ENCODE results near the gene TPRN.
A peak's percentile ranks its signal among the peaks of the same experiment; 100 is the strongest.

The TPRN gene

DNA sequence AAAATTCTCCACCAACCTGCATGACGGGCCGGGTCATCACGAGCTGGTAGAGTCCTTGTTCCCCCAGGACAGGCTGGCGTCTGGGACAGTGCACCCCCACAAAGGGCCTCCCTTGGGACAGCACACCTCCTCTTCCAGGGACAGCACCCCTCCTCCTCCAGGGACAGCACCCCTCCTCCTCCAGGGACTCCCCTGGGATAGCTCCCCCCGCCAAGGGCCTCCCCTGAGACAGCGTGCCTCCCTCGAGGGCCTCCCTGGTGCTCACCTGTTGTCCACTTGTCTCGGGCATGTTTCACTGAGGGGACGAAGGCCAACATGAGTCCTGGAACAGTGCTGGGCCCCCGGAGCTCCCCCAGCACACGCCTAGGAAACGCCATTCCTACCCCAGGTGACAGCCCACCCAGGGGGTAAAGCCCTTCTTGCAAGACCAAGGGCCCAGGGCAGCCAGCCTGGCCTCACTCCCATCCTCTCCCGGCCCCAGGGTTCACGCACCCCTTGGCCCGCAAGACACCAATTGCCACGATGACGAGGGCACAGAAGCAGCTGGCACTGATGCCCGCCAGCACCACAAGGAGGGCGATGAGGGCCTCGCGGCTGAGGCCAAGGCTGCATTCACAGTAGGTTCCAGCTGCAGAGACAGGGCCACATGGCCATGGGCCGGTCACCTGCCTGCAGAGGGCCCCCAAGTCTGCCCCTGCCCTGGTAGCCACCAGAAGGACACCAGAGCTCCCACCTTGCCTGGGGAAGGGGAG is 29.2 kb downstream of the TPRN start:
- Mint-ChIP-seq H3K27ac (no peak overlapping the region), H3K4me3 (no peak overlapping the region), H3K4me1 (ENCODE audit: low read depth) (no peaks in the 10 kb centered on the region), H3K9me3 (ENCODE audit: low read depth) (no peaks in the 10 kb centered on the region), H3K27me3 (peaks cover 3% of the 10 kb centered on the region), H3K36me3 (no peaks in the 10 kb centered on the region)

DNA sequence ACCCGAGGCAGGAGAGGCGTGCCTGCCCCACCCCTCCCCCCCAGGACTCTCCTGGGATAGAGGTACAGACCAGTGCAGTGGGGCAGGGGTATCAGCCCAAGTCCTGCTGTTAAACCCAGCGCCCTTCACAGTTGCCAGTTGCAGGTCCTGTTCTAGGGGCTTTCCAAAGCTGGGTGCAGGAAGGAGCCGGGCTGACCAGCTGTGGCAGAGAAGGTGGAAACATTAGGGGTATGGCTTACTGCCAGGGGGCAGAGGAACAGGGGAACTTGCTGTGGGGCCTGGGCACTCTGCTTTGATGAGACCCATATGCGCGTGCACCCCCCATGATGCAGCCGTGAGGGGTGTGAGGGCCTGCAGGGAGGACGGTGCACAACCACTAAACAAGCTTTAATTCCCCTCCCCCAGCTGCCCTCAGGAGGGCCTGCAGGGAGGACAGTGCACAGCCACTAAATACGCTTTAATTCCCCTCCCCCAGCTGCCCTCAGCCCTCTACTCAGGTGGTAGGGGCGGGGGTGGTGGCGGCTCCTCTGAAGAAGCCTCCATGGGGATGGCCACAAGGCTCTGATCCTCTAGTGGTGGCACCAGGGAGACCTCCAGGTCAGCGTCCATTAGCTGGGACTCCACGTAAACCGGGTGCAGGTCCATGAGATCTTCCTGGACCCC is 29.9 kb downstream of the TPRN start:
- Mint-ChIP-seq H3K4me3 (no peak overlapping the region), H3K4me1 (ENCODE audit: low read depth) (no peaks in the 10 kb centered on the region)

DNA sequence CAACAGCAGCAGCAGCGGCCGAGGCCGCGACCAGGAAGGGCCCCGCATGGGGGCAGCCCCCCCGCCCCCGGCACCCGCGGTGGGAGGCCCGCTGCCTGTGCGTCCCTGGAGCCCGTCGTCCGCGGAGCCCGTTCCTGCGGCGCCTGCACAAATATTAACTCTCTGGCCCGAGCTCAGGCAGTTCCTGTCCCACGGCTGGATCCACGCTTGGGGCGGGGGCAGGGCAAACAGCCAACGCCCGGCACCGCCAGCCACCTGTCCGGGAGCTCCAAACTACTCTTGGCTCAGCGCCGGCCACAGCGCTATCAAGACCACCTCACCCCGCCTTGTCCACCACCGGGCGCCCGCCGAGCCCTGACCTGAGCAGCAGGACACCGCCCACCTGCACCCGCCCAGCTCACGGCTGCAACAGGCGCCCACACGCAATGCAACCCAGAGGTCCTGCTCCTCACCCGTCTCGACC is 30.6 kb downstream of the TPRN start, which contains the start of gene LRRC26:
Gene LRRC26 (minus strand): TSS at position 156 of the 463 bp plus-strand sequence. CDS start 108 bp downstream, at position 48.
- Mint-ChIP-seq H3K4me3 (no peak within 1 kb of the TSS), H3K27ac (no peak within 1 kb of the TSS), H3K4me1 (ENCODE audit: low read depth) (no peaks in the 10 kb centered on the region), H3K9me3 (ENCODE audit: low read depth) (no peaks in the 10 kb centered on the region), H3K36me3 (no peaks in the 10 kb centered on the region), H3K27me3 (peaks cover 3% of the 10 kb centered on the region)

More for the DNA sequence above, 29.9 kb downstream of the TPRN start:
- H3K27ac Mint-ChIP-seq = no peak overlapping the region
- H3K36me3 Mint-ChIP-seq = no peaks in the 10 kb centered on the region
- H3K27me3 Mint-ChIP-seq = peaks cover 3% of the 10 kb centered on the region
- no peaks in the 10 kb centered on the region for H3K9me3 Mint-ChIP-seq (ENCODE audit: low read depth)

DNA sequence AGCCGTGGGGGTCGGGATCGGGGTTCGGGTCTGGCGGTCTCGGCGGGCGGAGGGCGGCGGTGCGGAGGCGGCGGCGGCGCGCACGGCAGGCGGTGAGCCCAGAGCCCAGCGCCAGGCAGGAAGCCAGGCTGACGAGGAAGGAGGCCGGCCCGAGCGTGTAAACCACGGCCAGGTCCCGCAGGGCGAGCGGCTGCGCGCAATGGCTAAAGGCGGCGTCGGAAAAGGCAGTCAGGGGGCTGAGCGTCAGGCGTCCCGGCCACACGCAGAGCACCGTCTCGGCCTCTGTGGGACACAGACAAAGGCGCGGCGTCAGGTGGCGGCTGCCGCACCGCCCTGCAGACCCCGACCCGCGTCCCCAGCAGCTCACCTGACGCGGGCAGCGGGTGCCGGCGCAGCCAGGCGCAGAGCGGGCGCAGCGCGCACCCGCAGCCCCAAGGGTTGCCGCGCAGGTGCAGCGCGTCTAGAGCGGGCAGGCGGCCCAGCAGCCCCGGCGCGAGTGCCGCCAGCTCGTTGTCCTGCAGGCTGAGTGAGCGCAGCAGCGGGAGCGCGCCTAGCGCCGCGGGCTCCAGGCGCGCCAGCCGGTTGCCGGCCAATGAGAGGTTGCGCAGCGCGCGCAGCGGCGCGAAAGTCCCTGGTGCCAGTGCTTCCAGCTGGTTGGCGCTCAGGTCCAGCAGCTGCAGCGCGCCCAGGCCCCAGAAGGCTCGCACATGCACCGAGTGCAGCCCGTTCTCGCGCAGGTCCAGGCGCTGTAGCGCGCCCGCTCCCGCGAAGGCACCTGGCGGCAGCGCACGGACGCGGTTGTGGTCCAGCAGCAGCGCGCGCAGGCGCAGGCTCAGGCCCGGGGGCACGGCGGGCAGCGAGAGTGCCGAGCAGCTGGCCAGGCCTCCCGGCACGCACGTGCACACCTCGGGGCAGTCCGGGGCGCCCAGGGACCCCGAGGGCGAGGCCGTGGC is 31.4 kb downstream of the TPRN start:
- Mint-ChIP-seq H3K36me3 (no peaks in the 10 kb centered on the region), H3K4me1 (ENCODE audit: low read depth) (no peaks in the 10 kb centered on the region), H3K9me3 (ENCODE audit: low read depth) (no peaks in the 10 kb centered on the region), H3K27me3 (peaks cover 4% of the 10 kb centered on the region), H3K4me3 (peak overlapping the region; percentile 23), H3K27ac (no peak overlapping the region)

DNA sequence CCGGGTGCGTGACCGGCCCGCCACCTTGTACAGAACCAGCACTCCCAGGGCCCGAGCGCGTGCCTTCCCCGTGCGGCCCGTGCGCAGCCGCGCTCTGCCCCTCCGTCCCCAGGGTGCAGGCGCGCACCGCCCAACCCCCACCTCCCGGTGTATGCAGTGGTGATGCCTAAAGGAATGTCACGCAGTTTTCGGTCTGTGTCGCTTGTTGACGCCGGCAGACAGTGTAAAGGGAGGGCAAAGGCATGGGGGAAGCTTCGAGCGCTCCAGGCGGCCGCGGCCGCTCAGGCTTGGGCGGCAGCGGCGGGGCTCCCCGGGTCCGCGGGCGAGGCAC is 32.0 kb downstream of the TPRN start:
- H3K36me3 Mint-ChIP-seq = no peaks in the 10 kb centered on the region
- H3K27ac Mint-ChIP-seq = no peak overlapping the region

DNA sequence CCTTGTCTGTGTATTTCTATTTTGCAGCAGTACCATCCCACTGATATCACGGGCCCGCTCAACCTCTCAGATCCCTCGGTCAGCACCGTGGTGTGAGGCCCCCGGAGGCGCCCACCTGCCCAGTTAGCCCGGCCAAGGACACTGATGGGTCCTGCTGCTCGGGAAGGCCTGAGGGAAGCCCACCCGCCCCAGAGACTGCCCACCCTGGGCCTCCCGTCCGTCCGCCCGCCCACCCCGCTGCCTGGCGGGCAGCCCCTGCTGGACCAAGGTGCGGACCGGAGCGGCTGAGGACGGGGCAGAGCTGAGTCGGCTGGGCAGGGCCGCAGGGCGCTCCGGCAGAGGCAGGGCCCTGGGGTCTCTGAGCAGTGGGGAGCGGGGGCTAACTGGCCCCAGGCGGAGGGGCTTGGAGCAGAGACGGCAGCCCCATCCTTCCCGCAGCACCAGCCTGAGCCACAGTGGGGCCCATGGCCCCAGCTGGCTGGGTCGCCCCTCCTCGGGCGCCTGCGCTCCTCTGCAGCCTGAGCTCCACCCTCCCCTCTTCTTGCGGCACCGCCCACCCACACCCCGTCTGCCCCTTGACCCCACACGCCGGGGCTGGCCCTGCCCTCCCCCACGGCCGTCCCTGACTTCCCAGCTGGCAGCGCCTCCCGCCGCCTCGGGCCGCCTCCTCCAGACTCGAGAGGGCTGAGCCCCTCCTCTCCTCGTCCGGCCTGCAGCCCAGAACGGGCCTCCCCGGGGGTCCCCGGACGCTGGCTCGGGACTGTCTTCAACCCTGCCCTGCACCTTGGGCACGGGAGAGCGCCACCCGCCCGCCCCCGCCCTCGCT is 32.6 kb downstream of the TPRN start:
- no peaks in the 10 kb centered on the region for H3K9me3 Mint-ChIP-seq (ENCODE audit: low read depth)
- peaks cover 8% of the 10 kb centered on the region for H3K27me3 Mint-ChIP-seq
- H3K27ac Mint-ChIP-seq = no peak overlapping the region
- H3K4me1 Mint-ChIP-seq (ENCODE audit: low read depth) = no peaks in the 10 kb centered on the region
- H3K36me3 Mint-ChIP-seq = no peaks in the 10 kb centered on the region
- H3K4me3 Mint-ChIP-seq = no peak overlapping the region

More for the DNA sequence above, 32.0 kb downstream of the TPRN start:
- Mint-ChIP-seq H3K27me3 (peaks cover 6% of the 10 kb centered on the region), H3K9me3 (ENCODE audit: low read depth) (no peaks in the 10 kb centered on the region), H3K4me3 (peak overlapping the region; percentile 23), H3K4me1 (ENCODE audit: low read depth) (no peaks in the 10 kb centered on the region)

DNA sequence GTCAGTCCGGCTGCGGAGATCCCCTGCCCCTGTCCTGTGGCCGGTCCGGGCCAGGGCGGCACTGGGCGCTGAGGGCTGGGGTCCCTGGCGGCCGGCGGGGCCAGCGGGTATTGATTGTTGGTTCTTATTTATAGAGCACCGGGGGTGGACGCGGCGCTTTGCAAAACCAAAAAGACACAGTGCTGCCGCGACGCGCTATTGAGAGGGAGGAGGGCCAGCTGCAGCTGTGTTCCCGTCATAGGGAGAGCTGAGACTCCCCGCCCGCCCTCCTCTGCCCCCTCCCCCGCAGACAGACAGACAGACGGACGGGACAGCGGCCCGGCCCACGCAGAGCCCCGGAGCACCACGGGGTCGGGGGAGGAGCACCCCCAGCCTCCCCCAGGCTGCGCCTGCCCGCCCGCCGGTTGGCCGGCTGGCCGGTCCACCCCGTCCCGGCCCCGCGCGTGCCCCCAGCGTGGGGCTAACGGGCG is 33.2 kb downstream of the TPRN start:
- no peaks in the 10 kb centered on the region for H3K4me1 Mint-ChIP-seq (ENCODE audit: low read depth)
- peaks cover 8% of the 10 kb centered on the region for H3K27me3 Mint-ChIP-seq
- H3K36me3 Mint-ChIP-seq = no peaks in the 10 kb centered on the region
- H3K9me3 Mint-ChIP-seq (ENCODE audit: low read depth) = no peaks in the 10 kb centered on the region
- H3K27ac Mint-ChIP-seq = no peak overlapping the region
- no peak overlapping the region for H3K4me3 Mint-ChIP-seq

DNA sequence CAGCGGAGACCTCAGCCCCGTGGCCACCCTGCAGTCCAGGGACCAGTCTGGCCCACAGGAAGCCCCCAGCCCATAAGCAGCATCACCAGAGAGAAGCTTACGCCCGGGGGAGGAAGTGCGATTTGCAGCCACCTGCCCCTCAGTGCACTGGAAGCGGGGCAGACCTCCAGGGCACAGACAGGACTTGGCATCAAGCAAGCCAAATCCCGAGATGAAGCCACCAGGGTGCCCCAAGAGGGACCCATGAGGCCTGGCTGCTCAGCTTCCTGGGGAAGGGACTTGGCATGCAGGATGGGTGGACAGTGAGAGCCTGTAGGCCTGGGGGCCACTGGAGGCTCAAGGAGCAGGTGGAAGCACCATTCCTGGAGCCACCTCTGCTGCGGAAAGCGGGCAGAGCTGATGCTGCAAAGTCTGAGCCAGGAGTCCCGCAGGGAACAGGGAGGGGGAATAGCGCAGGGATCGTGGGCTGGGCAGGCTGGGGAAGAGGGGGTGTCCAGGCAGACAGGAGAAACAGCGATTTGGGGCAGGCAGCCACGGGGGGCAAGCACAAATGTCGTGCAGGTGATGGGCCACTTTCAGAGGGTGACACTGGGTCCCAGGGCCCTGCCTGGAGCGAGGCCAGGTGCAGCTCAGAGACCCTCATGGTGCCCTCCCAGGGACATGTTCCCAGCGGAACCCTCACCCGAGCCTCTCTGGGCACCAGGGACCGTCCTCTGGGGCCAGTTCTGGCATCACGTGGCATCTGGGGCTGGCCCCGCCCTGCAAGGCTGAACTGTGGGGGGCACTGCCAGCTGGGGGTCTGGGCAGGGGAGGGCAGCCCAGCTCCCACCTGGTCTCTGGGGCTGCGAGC is 33.9 kb downstream of the TPRN start:
- Mint-ChIP-seq H3K27ac (no peak overlapping the region), H3K4me1 (ENCODE audit: low read depth) (no peaks in the 10 kb centered on the region), H3K36me3 (no peaks in the 10 kb centered on the region), H3K27me3 (peaks cover 8% of the 10 kb centered on the region), H3K4me3 (peak overlapping the region; percentile 51), H3K9me3 (ENCODE audit: low read depth) (no peaks in the 10 kb centered on the region)

DNA sequence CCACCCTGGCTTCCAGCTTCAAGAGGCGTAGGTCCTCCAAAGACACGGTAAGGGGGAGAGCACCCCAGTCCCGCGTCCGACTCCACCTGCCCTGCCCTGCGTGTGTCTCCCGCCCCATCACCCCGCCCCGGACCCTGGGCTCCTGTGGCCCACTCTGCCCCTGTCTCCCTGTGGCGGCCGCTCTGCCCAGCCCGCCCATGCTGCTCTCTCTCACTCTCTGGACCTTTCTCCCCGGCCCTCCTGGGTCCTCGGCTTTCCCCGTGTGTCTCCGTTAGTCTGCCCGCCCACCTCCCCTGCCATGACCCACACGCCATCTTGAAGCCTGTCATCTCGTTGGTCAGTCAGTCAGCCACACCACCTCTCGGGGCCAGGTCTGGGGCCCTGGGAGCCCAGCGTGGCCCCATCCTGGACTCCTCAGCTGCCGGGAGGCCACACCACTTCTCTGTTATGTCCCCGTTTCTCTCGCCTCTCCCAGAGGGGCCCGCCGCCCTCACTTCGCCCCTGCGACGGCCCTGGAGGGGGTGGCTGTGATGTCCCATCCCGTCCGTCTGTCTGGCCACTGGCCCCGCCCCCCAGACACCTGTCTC is 35.2 kb downstream of the TPRN start:
- Mint-ChIP-seq H3K27me3 (peaks cover 8% of the 10 kb centered on the region), H3K4me1 (ENCODE audit: low read depth) (no peaks in the 10 kb centered on the region), H3K4me3 (no peak overlapping the region), H3K27ac (no peak overlapping the region), H3K36me3 (no peaks in the 10 kb centered on the region), H3K9me3 (ENCODE audit: low read depth) (no peaks in the 10 kb centered on the region)

DNA sequence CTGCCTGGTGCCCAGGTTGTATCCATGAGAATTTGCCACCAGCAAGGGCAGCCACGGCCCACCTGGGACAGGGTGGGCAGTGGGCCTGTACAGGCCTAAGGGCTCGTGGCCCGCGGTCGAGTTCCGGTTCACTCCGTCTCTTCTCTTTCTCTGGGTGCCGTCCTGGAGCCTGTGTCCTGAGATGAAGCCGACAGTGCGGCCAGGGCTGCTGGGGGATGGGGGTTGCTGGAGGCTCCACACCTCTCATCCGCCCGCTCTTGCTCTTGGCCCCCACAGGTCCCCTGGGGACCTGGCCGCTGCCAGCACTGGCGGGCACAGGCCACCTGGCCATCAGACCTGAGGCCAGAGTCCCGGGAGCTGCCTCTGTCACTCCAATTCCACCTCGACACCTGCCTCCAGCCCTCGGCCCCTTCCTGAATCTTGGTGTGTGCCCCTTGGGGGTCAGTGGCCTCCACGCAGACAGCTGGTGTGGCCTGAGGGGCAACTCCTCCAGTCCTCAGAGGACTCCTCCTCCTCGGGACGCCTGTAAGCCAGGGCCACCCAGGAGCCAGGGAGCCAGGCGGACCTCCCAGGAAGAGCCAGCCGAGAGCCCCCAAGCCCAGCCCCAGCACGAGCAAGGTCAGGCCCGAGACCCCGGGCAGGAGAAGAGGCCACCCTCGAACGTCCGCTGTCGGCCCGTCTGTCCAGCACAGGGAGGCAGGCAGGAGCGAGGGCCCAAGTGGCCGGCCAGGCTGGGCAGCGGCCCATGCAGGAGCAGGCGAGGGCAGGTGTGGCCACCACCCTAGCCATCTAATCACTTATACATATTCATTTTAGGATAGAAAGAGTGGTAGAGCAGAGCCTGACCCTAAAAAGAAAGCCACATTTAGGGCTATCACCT is 35.9 kb downstream of the TPRN start:
- H3K9me3 Mint-ChIP-seq (ENCODE audit: low read depth) = no peaks in the 10 kb centered on the region
- H3K27me3 Mint-ChIP-seq = peaks cover 11% of the 10 kb centered on the region
- H3K4me3 Mint-ChIP-seq = no peak overlapping the region
- H3K36me3 Mint-ChIP-seq = no peaks in the 10 kb centered on the region
- H3K4me1 Mint-ChIP-seq (ENCODE audit: low read depth) = peaks cover 2% of the 10 kb centered on the region
- H3K27ac Mint-ChIP-seq = no peak overlapping the region

DNA sequence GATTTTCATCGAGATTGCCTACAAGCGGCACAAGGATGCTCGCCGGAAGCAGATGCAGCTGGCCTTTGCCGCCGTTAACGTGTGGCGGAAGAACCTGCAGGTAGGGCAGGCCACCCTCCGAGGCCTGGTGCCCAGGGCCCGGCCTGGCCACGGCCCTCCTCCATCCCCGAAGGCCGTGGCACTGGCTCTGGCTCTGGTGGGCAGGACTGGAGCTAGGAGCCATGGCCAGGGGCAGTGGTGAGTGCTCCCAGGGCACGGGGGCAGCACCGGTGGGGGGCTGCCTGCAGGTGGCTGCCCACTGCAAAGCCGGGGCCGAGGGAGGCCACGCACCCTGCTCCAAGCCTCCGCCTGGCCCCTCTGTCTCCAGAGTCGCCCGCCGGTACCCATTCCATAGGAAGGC is 36.7 kb downstream of the TPRN start:
- Mint-ChIP-seq H3K4me3 (no peak overlapping the region), H3K27ac (no peak overlapping the region), H3K4me1 (ENCODE audit: low read depth) (peaks cover 6% of the 10 kb centered on the region), H3K36me3 (no peaks in the 10 kb centered on the region), H3K27me3 (peaks cover 18% of the 10 kb centered on the region), H3K9me3 (ENCODE audit: low read depth) (no peaks in the 10 kb centered on the region)

DNA sequence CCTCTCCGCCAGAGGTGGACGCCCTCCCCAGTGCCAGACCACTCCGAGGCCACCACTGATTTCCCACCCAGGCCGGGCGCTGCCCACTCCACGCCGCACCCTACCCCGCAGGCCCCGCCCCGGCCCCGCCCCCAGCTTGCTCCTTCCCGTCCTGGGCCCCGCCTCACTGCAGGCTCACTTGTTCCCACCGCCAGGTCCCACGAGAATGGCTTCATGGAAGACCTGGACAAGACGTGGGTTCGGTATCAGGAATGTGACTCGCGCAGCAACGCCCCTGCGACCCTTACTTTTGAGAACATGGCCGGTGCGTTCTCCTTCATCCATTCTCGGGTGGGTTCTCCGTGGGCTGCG is 37.2 kb downstream of the TPRN start:
- H3K27ac Mint-ChIP-seq = no peak overlapping the region
- peaks cover 9% of the 10 kb centered on the region for H3K4me1 Mint-ChIP-seq (ENCODE audit: low read depth)
- no peak overlapping the region for H3K4me3 Mint-ChIP-seq
- no peaks in the 10 kb centered on the region for H3K9me3 Mint-ChIP-seq (ENCODE audit: low read depth)
- no peaks in the 10 kb centered on the region for H3K36me3 Mint-ChIP-seq
- H3K27me3 Mint-ChIP-seq = peaks cover 18% of the 10 kb centered on the region

Data from activated naive CD8-positive, alpha-beta T cell (primary cell).